HTR-8/SVneo (cell line): ENCODE data around the gene BTF3.
A peak's percentile ranks its signal among the peaks of the same experiment; 100 is the strongest.
"Not testable (repeated sequence)": the region's sequence is repeated elsewhere in the genome, so short reads cannot be mapped to it uniquely, and the experiment has no call there.

ENCODE experiments used
- DNase-seq: peaks from one replicate; pipeline ENCODE4 v3.0.0; 2011; ENCODE audit warnings: low spot score, mixed read lengths; ENCODE audit not compliant: insufficient read length
- FAIRE-seq: peaks from 2 replicates; lab custom pipeline; 2011; peaks lifted over from hg19 to GRCh38; lab: Jason Lieb, UNC

The BTF3 gene

DNA sequence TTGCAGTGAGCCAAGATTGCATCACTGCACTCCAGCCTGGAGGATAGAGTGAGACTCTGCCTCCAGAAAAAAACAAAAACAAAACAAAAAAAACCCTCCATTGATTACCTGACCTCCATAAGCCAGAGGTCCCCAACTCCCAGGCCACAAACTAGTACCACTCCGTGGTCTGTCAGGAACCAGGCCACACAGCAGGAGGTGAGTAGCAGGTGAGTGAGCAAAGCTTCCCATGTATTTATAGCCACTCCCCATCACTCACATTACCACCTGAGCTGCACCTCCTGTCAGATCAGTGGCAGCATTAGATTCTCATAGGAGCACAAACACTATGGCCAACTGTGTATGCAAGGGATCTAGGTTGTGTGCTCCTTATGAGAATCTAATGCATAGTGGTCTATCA lies 13.7 kb upstream of the BTF3 start:
- FAIRE-seq (no peak), DNase-seq (no peak)

DNA sequence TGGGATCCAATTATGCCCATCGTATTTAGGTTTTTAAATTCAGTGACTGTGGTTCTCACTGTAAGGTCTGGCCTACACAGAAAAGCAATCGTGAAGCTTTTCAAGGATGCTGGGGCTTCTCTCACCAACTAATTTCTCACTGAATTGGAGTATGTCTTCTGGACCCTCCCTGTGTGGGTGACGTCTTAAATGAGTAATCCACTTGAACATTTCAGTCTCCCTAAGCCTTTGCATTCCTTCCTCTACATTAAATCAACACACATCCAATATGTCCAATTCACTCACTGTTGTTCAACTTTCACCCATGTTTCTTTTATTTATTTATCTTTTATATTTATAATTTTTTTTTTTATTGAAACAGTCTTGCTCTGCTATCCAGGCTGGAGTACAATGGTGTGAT lies 12.5 kb upstream of the BTF3 start:
- no peak for FAIRE-seq
- DNase-seq = no peak

DNA sequence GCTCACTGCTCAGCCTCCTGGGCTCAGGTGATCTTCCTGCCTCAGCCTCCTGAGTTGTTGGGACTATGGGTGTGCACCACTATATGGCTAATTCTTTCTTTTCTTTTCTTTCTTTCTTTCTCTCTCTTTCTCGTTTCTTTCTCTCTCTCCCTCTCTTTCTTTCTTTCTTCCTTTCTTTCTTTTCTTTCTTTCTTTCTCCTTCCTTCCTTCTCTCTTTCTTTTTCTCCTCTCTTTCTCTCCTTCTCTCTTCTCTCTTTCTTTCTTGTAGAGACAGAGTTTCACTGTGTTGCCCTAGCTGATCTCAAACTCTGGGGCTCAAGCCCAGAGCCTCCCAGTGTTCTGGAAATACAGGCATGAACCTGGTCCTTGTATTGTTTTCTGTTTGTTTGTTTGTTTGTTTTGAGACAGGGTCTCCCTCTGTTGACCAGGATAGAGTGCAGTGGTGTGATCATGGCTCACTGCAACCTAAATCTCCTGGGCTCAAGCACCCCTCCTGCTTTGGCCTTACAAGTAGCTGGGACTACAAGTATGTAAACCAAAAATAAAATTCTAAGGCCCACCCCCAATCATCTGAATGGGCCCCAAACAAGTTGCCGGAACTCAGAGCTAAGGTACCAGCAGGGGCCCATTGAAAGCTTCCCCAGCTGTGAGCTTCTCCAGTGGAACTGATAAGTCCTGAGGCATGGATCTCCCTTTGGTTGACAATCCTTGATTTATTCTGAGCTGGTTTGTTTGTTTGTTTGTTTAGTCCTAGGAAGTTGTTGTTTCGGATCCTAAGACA lies 11.9 kb upstream of the BTF3 start:
- DNase-seq (no peak), FAIRE-seq (no peak)

DNA sequence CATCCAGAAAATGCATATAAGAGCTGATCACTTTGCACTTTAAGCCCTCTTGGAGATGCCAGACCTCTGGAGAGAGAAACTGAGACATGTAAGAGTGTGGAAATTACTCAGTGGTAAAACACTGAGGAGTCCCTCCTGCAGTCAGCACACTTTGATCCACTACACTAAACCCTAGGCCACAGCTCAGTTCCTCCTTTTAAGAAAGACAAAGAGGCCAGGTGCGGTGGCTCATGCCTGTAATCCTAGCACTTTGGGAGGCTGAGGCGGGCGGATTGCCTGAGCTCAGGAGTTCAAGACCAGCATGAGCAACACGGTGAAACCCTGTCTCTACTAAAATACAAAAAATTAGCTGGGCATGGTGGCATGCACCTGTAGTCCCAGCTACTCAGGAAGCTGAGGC lies 11.0 kb upstream of the BTF3 start:
- DNase-seq, FAIRE-seq: not testable (repeated sequence)

DNA sequence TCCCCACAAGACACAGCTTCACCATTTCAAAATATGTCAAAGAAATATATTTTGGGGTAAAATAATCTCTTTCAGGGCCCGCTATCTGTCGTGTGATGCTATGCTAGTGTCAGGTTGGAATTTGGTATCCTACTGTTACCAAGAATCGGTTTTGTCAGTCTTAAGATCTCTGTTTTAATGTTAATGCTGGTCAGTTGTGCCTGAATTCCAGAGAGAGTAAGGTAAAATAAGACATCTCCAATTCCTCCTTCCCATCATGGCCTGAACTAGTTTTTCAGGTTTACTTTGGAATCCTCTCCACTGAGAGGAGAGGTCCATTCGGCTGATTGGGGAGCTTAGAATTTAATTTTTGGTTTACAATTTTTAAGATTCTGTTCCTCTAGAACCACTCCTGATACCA lies 10.4 kb upstream of the BTF3 start:
- DNase-seq = no peak
- no peak for FAIRE-seq

DNA sequence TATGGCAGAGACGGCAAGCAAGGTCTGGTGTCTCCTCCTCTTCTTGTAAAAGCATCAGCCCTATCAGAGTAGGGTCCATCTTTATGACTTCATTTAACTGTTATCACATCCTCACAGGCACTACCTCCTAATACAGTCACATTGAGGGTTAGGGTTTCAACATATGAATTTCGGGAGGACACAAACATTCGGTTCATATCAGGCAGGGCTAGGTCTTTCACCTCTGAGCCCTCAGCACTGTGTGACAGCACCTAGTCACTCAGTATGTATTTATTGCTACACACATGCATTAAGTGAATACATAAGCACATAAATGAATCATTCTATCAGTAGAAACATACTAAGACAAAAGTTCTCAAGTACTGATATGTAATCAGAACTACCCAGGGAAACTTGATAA lies 9.4 kb upstream of the BTF3 start:
- FAIRE-seq = peak; percentile 42

DNA sequence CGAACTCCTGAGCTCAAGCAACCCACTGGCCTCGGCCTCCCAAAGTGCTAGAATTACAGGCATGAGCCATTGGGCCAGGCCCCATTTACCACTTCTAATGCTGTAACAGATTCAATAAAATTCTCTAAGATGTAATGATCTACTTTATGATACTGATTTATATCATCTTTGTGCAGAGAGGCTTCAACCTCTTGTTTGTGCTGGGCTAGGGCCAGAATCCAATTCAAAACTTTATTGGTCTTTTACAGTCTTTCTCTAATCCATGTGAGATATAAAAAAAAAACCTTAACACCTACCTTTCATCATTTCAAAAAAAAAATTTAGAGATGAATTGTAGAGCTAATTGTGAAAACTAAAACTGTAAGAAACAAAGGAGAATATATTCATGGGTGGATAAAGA lies 8.2 kb upstream of the BTF3 start:
- FAIRE-seq (no peak), DNase-seq (no peak)

More for the DNA sequence above, 9.4 kb upstream of the BTF3 start:
- no peak for DNase-seq

DNA sequence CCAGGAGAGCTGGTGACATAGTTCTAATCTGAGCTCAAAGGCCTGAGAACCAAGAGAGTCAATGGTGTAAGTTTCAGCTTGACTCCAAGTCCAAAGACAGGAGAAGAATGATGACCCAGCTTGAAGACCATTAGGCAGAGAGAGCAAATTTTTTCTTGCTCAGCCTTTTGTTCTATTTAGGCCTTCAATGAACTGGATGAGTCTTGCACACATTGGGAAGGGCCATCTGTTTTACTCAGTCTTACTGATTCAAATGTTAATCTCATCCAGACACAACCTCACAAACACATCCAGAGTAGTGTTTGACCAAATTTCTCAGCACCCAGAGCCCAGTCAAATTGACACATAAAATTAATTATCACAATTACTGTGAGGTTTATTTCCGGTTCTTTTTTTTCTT lies 7.1 kb upstream of the BTF3 start:
- no peak for FAIRE-seq
- no peak for DNase-seq

DNA sequence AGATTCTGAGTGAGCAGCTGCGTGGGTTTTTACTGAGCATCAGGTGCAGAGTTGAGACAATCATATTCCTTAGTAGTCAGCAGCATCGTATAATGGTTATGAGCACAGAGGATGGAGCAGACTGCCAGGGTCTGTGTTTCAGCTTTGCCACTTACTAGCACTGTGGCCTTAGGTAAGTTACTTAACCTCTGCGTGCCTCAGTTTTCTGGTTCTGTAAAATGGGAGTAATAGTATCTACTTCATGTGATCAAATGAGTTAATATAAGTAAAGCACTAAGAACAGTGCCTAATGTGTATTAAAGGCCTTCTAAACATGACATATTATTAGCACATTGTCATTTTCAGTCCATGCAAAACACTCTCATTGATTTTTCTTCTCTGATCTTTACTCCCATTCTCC lies 4.8 kb upstream of the BTF3 start:
- DNase-seq (no peak), FAIRE-seq (no peak)

DNA sequence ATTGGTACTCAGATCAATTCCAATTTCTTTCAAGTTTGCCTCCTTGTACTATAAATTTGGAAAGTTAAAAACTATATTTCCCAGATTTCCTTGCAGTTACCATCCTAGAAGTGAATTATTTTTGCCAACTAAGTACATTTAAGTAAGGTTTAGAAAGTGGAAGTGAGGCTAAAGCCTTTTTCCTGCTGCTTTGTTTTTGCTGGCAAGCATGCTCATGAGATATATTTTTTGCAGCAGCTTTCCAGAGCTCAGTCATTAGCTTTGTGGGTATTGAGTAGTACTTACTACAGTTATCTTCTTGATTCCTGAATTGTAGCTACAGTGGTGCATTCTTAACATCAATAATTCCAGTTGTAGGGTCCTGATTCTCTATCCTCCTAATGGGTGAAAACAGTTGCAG lies 3.5 kb upstream of the BTF3 start:
- DNase-seq (no peak), FAIRE-seq (no peak)

DNA sequence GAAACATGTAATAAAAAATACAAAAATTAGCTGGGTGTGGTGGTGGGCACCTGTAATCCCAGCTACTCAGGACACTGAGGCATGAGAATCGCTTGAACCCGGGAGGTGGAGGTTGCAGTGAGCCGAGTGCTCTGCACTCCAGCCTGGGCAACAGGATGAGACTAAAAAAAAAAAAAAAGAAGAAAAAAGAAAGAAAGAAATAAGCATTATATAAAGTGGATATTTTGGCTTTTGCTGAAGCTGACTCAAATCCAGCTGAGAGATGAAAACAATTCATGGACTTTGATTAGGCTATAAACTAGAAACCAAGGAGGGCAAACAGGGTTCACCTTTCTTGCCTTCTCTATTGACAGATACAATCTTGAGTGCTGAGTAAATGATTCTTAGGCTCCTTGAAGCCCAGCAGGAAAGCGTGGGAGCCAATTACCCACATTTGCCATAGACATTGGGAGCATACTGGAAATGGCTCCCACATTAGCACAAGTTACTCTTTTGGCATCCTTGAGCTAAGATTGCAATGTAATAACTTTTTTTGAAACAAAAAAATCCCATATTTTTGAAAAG lies 2.4 kb upstream of the BTF3 start:
- DNase-seq = no peak
- FAIRE-seq = no peak

DNA sequence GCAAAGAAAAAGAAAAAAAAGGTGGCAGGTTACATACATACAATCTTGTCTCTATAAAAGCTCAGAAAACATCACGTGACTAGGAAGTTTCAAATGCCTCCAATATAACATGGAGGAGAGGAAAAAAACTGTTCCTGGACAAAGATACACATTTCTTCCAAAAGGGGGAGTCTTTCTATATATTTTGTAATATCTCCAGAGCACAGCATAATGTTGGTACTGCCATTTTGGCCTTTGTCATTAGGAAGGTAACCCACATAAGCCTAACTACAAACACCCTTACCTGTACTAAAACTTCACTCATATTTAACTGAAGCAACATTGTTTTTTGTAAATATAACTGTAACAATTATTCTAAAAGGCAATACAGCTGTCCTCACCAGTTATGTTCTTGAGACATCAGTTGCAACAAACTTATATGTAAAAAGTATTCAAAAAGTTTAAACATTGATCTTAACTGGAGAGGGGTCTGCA lies 1.2 kb upstream of the BTF3 start:
- peak; percentile 68 for DNase-seq
- no peak for FAIRE-seq

DNA sequence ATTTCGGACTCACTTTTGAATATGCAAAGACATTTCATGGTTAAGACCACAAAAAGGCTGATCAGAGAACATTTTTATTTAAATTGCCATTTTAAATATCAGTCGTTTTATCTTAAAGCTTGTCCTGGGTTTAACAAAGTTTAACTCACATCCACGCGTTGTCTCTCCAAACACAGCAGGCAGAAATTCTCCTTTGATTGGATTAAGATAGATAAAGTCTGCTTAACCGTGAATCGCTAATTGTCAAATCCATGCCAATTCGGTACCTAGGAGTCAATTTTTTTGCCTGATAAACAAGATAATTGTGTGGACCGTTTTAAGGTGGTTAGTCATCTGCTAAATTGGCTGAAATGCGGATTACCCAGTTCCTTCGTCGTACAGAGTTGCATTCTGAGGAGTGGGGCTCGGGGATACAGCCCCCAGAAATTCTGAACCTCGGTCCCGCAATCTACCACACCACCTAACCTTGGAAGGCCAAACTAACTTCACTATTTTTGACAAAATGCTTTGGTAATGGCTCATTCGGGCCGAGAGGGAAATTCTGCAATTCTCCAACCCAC lies 665 bp upstream of the BTF3 start:
- no peak for FAIRE-seq
- no peak for DNase-seq

DNA sequence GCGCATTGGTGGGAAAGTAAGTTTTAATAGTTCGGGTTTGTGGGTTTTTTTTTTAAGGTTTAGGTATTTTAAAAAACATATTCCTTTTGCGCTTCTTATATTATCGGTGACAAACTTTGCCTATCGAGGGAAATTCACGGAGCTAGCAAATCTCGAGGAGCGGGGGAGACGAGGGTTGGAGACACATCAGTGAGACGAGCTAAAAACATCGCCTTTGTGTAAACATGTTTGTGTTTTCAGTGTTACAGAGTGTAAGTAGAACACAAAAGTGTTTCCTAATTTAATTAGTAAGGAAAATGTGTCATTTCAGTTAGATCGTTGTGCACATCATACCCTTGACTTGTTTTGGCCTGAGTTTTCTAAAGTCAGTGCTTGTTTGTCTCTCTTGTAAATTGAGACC lies 945 bp downstream of the BTF3 start:
- DNase-seq (no peak), FAIRE-seq (no peak)

DNA sequence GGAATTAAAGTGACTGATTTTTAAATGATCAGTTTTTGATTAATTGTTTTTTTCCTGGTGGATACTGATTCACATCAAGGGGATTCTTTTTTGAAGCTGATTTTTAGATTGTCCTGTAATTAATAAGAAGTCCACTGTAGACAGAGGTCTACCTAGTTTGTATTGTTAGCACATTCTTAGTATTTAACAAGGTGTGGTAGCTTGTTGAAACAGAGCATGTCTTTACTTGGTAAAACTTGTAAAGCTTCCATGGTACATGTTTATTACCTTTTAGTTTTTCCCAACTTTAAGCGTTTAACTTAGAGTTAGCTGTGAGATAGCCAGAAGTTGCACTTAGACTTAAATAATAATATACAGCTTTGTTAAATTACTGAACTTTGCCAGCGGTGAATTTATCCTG lies 1.5 kb downstream of the BTF3 start:
- no peak for DNase-seq
- no peak for FAIRE-seq

DNA sequence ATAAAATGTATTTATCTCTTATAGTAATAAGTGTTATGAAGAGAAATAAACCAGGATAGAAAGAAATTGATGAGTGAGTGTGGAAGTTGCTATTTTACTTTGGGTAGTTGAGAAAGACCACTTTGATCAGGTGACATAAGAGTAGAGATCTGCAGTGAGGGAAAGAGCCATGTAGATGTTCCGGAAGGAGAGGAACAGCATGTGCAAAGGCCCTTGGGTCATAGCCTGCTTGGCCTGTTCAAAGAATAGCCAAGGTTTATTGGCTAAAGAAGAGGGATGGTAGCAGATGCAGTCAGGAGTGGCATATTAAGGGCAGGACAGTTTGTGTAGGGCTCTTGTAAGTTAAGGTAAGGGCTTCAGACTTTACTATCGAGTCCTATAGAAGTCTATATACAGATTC lies 3.2 kb downstream of the BTF3 start:
- FAIRE-seq (no peak), DNase-seq (no peak)

DNA sequence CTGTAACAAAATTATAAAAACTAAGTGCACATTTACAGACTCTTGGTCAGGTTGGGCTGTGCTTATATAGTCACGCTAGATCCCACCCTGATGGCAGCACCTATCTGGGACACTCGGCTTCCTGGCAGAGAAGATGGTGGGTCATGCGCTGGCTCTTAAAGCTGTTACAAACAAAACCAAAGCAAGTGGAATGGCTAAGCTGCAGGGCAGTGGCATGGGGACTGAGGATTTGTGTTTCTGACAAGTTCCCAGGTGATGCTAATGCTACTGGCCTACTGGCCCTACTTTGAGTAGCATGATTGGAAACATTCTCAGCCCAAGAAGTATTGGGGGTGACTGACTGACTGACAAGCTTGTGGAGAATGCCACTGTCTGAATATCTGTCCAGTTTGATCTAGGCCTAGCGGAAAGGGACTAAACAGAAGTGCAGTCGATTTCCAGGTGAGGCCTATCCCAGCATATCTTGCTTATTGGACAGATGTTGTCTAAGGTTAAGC lies 8.3 kb downstream of the BTF3 start:
- DNase-seq (no peak), FAIRE-seq (peak; percentile 77)

DNA sequence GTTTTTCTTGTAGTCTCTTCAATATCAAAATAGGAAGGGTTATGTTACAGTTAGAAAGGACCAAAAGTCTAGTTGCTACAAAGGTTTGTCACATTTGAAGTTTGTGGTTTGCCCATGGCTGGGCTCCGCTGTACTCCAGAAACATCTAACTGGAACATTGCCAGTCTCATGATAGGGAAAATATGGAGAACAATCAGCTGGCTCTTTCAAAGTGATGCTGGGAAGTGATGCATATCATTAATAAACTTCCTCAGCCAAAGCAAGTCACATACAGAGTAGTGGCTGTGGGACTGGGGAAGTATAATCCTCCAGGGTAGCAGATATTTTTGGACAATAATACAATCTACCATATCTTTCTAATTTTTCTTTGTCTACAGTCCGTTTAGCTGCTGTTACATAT lies 8.8 kb downstream of the BTF3 start:
- FAIRE-seq (no peak), DNase-seq (no peak)

DNA sequence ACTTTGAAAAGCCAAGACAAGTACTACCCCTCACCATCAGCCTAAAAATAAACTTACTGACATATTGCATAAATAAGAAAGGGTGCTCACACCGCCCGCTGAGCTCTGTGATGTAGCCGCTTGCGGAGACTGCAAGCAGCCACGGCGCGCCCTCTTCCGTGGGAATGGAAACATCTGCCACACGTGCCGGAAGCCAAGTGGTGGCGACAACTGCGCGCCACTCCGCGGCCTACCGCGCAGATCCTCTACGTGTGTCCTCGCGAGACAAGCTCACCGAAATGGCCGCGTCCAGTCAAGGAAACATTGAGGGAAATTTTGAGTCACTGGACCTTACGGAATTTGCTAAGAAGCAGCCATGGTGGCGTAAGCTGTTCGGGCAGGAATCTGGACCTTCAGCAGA lies 10.3 kb downstream of the BTF3 start:
- peak; percentile 40 for FAIRE-seq
- DNase-seq = not testable (repeated sequence)

DNA sequence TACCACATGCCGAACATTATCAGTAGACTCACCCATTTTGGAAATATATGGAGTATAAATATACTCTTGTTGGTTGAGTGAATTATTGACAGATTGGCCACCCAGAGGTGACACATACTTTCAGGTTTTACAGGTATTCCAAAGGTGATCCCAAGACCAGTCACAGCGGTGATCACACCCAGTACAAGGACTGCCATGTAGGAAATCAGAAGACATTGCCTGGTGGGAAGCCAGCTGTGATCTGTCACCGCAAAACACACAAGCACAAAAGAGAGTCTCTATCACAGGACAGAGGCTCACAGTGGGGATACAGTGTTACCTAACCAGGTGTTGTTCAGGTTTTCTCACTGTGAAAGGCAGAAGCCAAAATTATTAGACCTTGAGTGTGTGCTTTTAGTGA lies 15.8 kb downstream of the BTF3 start:
- DNase-seq = no peak
- FAIRE-seq = no peak

DNA sequence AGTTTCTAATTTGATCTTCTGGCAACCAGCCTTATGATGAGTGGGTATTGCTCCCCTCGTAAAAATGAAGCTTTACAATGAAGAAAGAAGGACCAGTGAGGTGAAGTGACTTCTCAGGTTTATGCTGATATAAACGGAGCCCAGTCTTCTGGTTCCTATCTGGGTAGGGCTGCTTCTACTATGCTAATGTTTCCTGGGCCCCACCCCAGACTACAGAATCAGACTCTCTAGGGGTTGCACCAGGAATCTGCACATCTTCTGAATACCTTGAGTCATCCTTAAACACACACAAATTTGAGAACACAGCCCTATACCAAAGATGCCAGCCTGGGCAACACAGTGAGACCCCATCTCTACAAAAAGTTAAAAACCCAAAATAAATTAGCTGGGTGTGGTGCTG lies 16.2 kb downstream of the BTF3 start:
- DNase-seq = no peak
- no peak for FAIRE-seq

DNA sequence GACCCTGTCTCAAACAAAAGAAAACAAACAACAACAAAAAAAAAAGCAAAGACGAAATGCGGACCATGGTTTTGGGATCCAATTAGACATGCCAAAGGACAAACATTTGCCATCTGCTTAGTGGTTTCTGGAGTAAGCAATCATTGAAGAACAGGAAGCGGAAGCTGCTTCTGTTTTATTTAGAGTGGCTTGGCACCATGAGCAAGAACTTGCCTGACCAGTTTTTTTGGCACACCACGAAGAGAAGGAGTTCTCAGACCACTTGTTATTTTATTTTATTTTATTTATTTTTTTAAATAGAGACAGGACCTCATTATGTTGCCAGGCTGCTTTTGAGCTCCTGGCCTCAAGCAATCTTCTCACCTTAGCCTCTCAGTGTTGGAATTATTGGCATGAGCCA lies 17.0 kb downstream of the BTF3 start:
- no peak for FAIRE-seq
- DNase-seq = no peak
